Neutrophil (primary cell): ENCODE data around the gene RAB8B.
A peak's percentile ranks its signal among the peaks of the same experiment; 100 is the strongest.
"Not testable (repeated sequence)": the region's sequence is repeated elsewhere in the genome, so short reads cannot be mapped to it uniquely, and the experiment has no call there.

ENCODE experiments used
- H3K27ac ChIP-seq: fragments of 200-600 bp; sonication (generic); 2 replicates; pipeline ENCODE4 v1.5.1; 2016; ENCODE audit warnings: mild to moderate bottlenecking, moderate library complexity
- H3K27me3 ChIP-seq: fragments of 200-600 bp; sonication (generic); 2 replicates; pipeline ENCODE4 v1.6.0; 2016; ENCODE audit warnings: mild to moderate bottlenecking
- H3K36me3 ChIP-seq: fragments of 200-600 bp; sonication (generic); 2 replicates; pipeline ENCODE4 v1.5.1; 2017
- H3K4me1 ChIP-seq, 2 experiments: fragments of 200-600 bp in 1 of 2; sonication (generic) in 1 of 2; 1 replicate in 1 of 2; 2 replicates in 1 of 2; pipeline versions ENCODE4 v1.5.1 to v1.6.1; 2013 to 2016; ENCODE audit warnings: low read depth in 1 of 2, low read length in 1 of 2, mild to moderate bottlenecking in 1 of 2, moderate library complexity in 1 of 2; ENCODE audit not compliant: control insufficient read depth in 1 of 2, insufficient read depth in 1 of 2
- H3K4me3 ChIP-seq, 2 experiments: fragments of 200-600 bp in 1 of 2; sonication (generic) in 1 of 2; 1 replicate in 1 of 2; 2 replicates in 1 of 2; pipeline ENCODE4 v1.5.1; 2013 to 2016; ENCODE audit warnings: low read depth in 1 of 2, low read length in 1 of 2, mild to moderate bottlenecking in 1 of 2, moderate library complexity in 1 of 2
- H3K9me3 ChIP-seq: fragments of 200-600 bp; sonication (generic); 2 replicates; pipeline ENCODE4 v1.5.1; 2016
- CTCF ChIP-seq: fragments of 200-600 bp; sonication (generic); IDR thresholded peaks from 2 replicates; pipeline ENCODE4 v1.5.1; 2016; ENCODE audit warnings: antibody characterized with exemption

RAB8B gene

DNA sequence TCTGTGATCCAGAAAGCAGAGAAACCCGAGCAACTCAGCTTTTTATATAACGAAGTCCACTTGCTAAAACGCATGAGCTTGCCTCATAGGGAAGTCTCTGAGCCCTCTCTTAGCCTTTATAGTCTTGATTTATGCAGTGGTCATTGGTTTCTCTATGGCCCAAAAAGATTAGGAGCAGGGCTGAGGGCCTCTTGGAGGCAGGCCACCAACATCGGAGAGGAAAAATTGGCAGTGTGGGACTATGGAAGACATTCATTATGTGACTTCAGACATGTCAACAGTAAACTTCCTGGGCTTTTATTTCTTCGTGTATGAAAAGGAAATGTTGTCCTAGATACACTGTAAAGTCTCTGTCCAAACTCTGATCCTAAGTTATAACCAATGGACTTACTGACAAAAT is 13.5 kb downstream of the RAB8B start:
- H3K4me1 ChIP-seq = peaks cover 43 to 71% of the 10 kb centered on the region in 2 experiments
- peak overlapping the region; percentile 53 for H3K27ac ChIP-seq
- no peaks in the 10 kb centered on the region for H3K36me3 ChIP-seq
- H3K9me3 ChIP-seq = no peaks in the 10 kb centered on the region
- no peak overlapping the region for H3K4me3 ChIP-seq
- H3K27me3 ChIP-seq = no peaks in the 10 kb centered on the region
- no peak for TF ChIP-seq CTCF

DNA sequence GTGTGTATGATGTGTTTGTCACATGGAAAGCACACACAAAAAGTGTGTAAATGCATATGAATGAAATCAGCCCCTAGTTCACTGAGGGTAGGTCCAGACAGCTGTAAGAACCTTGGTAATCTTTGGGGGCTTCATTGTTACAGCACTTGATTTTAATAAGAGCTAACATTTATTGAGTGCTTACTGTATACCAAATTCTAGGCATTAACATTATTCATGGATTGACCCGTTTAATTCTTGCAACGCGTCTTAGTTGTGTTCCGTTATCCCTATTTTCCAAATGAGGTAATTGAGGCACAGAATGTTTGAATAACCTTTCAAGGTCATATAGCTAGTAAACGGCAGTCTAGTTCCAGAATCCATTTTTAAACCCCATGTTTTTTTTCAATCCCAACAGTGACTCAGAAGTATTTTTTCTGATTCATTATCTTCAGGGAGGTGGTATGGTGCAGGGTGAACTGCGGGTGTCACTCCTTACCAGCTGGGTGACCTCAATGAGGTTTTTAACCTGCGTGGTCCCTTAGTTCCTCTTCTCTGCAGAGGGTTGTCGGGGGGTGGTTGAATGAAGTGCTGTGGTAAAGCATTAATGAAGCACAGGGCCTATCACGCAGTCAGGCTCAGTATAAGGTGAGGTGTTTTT is 14.2 kb downstream of the RAB8B start:
- Histone ChIP-seq H3K4me3 (no peak overlapping the region), H3K27ac (peak overlapping the region; percentile 53), H3K4me1 (peaks cover 36 to 63% of the 10 kb centered on the region in 2 experiments), H3K27me3 (no peaks in the 10 kb centered on the region), H3K9me3 (no peaks in the 10 kb centered on the region), H3K36me3 (no peaks in the 10 kb centered on the region)
- TF ChIP-seq CTCF = no peak

DNA sequence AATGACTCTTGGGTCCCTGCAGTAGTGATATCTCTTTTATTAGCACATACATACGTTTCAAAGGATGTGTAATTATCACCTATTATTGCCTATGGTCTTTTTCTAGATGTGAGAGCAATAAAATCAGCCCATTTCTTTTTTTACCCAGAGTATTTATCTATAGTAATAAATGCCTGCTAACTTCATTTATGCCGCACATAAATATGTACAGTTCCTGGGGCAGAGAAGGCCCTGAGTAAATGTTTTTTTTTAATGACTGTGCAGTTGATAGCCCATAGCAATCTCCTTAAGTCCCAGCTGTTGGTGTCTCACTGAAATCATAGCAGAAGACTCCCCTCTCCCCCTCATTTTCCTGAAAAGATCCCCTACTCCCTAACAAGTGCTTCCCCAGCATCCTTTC is 16.7 kb downstream of the RAB8B start:
- no peak for TF ChIP-seq CTCF
- no peaks in the 10 kb centered on the region for H3K9me3 ChIP-seq
- no peak overlapping the region for H3K4me3 ChIP-seq
- H3K36me3 ChIP-seq = peaks cover 4% of the 10 kb centered on the region
- peaks cover 30 to 59% of the 10 kb centered on the region in 2 experiments for H3K4me1 ChIP-seq
- peak overlapping the region; percentile 21 for H3K27ac ChIP-seq
- H3K27me3 ChIP-seq = no peaks in the 10 kb centered on the region

DNA sequence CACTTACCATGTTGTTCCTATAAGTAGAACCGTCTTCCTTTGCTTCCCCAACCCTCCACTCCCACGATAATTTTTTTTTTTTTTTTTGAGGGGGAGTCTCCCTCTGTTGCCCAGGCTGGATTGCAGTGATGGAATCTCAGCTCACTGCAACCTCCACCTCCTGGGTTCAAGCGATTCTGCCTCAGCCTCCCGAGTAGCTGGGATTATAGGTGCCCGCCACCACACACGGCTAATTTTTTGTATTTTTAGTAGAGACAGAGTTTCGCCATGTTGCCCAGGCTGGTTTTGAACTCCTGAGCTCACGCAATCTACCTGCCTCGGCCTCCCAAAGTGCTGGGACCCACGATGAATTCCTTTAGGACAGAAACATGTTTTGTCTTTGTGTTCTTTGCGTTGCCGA is 19.4 kb downstream of the RAB8B start:
- not testable (repeated sequence) for H3K4me3 ChIP-seq, H3K9me3 ChIP-seq, H3K27me3 ChIP-seq, H3K36me3 ChIP-seq, H3K27ac ChIP-seq
- H3K4me1 ChIP-seq = peaks cover 43 to 63% of the 10 kb centered on the region in 2 experiments

- Histone ChIP-seq H3K9me3 (no peaks in the 10 kb centered on the region), H3K4me3 (no peak overlapping the region), H3K36me3 (peaks cover 4% of the 10 kb centered on the region)
Measured at GRCh38 chr15:63210151-63211091, 21.0 kb downstream of the RAB8B start.

More at GRCh38 chr15:63210151-63211091, 21.0 kb downstream of the RAB8B start:
- H3K4me1 ChIP-seq = peaks cover 44 to 56% of the 10 kb centered on the region in 2 experiments
- peak overlapping the region; percentile 81 for H3K27ac ChIP-seq
- TF ChIP-seq CTCF = no peak
- H3K27me3 ChIP-seq = no peaks in the 10 kb centered on the region
